HL-60 (cell line): ENCODE results near the gene ZKSCAN4.
A peak's percentile ranks its signal among the peaks of the same experiment; 100 is the strongest.

Experiments used
- DNase-seq, 2 experiments: peaks; one replicate each; pipeline ENCODE4 v3.0.0-alpha.2; 2010 to 2020; ENCODE audit warnings: low read depth in 1 of 2, low spot score in 1 of 2
- H3K27ac ChIP-seq: fragments of 250-450 bp; sonication (Bioruptor Pico); replicated peaks from 2 replicates; pipeline ENCODE4 v1.5.1; 2020; ENCODE audit warnings: mild to moderate bottlenecking, moderate library complexity
- H3K27me3 ChIP-seq: fragments of 250-450 bp; sonication (Bioruptor Pico); 2 replicates; pipeline ENCODE4 v1.5.1; 2021; ENCODE audit warnings: mild to moderate bottlenecking, moderate library complexity; ENCODE audit not compliant: insufficient read depth, poor library complexity, severe bottlenecking
- H3K4me3 ChIP-seq: replicated peaks from 2 replicates; pipeline ENCODE4 v1.5.1; 2011; ENCODE audit warnings: mild to moderate bottlenecking, control low read depth, low read length; ENCODE audit not compliant: insufficient read depth
- CTCF ChIP-seq: IDR thresholded peaks from one replicate; pipeline ENCODE4 v1.5.1; 2011; ENCODE audit warnings: low read length, control low read depth, inconsistent platforms; ENCODE audit not compliant: insufficient read depth
- GABPA ChIP-seq: IDR thresholded peaks from 2 replicates; pipeline ENCODE4 v1.6.1; 2012; ENCODE audit warnings: low read depth
- POLR2AphosphoS5 ChIP-seq: IDR thresholded peaks from 2 replicates; pipeline ENCODE4 v1.6.1; 2012; ENCODE audit warnings: low read depth
- REST ChIP-seq: IDR thresholded peaks from 2 replicates; pipeline ENCODE4 v1.6.1; 2012; ENCODE audit warnings: low read depth; ENCODE audit not compliant: insufficient replicate concordance
- SPI1 ChIP-seq: IDR thresholded peaks from 2 replicates; pipeline ENCODE4 v1.6.1; 2012; ENCODE audit warnings: low read depth, mild to moderate bottlenecking, borderline replicate concordance
- long read RNA-seq: library from polyadenylated mRNA; unstranded; transcript quantifications from one replicate; pipeline ENCODE4 v2.0.0, GENCODE V29; 2020

Gene ZKSCAN4
- long read RNA-seq, transcript ZKSCAN4-201 (5 exons, 2,375 nt) = major isoform, 44 of 59 reads
- long read RNA-seq, partial matches to known transcripts = 3 of 59 reads
- long read RNA-seq, other reads (novel, unspliced or antisense) = 12 of 59 reads

- H3K27ac ChIP-seq = peak within 1 kb of the TSS; percentile 69
- peak; percentile 99 for TF ChIP-seq GABPA
- peak; percentile 36 for TF ChIP-seq REST
- TF ChIP-seq CTCF = no peak
- peak; percentile 34; the same call in 1 of the 2 replicates for TF ChIP-seq POLR2AphosphoS5
- TF ChIP-seq SPI1 = peak; percentile 68
- peak; percentile 83 to 89 for DNase-seq
These were observed at the start of gene ZKSCAN4 for GRCh38 chr6:28252009-28252975. Gene ZKSCAN4 (minus strand): TSS chr6:28252269. CDS start chr6:28251980, 289 bp downstream.

GRCh38 chr6:28296520-28297060, 44.5 kb upstream of the ZKSCAN4 start:
- TF ChIP-seq SPI1 (no peak), CTCF (no peak), GABPA (no peak), POLR2AphosphoS5 (no peak), REST (no peak)
- no peak for DNase-seq

More at GRCh38 chr6:28252009-28252975, at the start of gene ZKSCAN4:
- no peaks in the 10 kb centered on the region for H3K27me3 ChIP-seq
- peak within 1 kb of the TSS; percentile 88 for H3K4me3 ChIP-seq

GRCh38 chr6:28295326-28295725, 43.3 kb upstream of the ZKSCAN4 start:
- H3K27ac ChIP-seq = no peak overlapping the region
- DNase-seq = no peak
- TF ChIP-seq CTCF (no peak), GABPA (no peak), SPI1 (no peak), POLR2AphosphoS5 (no peak), REST (no peak)
- H3K4me3 ChIP-seq = no peak overlapping the region
- H3K27me3 ChIP-seq = no peaks in the 10 kb centered on the region

More at GRCh38 chr6:28296520-28297060, 44.5 kb upstream of the ZKSCAN4 start:
- no peak overlapping the region for H3K27ac ChIP-seq
- no peaks in the 10 kb centered on the region for H3K27me3 ChIP-seq
- H3K4me3 ChIP-seq = no peak overlapping the region
